Activated T-cell treated with anti-CD3 and anti-CD28 coated beads, Interleukin-2, amount 50 U/mL, for 24 hours (primary cell): ENCODE results near the gene CD200R1L.

Experiments
- DNase-seq: peaks from one replicate; pipeline ENCODE4 v3.0.0-alpha.2; 2020
- H3K27ac Mint-ChIP-seq: 2 replicates; pipeline ENCODE4 v1.8.0; 2020; ENCODE audit warnings: mild to moderate bottlenecking, mixed read lengths
- H3K27me3 Mint-ChIP-seq: 2 replicates; pipeline ENCODE4 v1.8.0; 2020; ENCODE audit warnings: mixed read lengths
- H3K36me3 Mint-ChIP-seq: 2 replicates; pipeline ENCODE4 v1.8.0; 2020; ENCODE audit warnings: low read depth, mixed read lengths
- H3K4me1 Mint-ChIP-seq: 2 replicates; pipeline ENCODE4 v1.8.0; 2020; ENCODE audit warnings: low read depth, mixed read lengths
- H3K4me3 Mint-ChIP-seq: 2 replicates; pipeline ENCODE4 v1.8.0; 2020; ENCODE audit warnings: mild to moderate bottlenecking, moderate library complexity, mixed read lengths
- H3K9me3 Mint-ChIP-seq: 2 replicates; pipeline ENCODE4 v1.8.0; 2020; ENCODE audit warnings: mixed read lengths

CD200R1L gene

DNA sequence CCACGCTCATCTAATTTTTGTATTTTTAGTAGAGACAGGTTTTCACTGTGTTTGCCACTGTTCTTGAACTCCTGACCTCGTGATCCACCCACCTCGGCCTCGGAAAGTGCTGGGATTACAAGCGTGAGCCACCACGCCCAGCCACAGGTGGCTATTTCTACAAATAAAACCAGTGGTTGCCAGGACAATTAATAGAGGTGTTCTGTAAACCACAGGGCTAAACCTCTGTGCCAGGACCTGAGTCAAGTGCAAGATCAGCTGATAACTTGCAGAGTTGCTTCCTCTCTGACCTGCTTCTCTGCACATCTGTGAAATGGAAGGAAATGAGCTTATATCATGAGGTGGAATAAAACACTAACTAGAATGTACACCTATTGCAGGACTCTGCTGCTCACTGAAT, 72.8 kb downstream of the CD200R1L start:
- H3K9me3 Mint-ChIP-seq, result no peaks in the 10 kb centered on the region
- H3K4me3 Mint-ChIP-seq, result no peak overlapping the region
- peaks cover 44% of the 10 kb centered on the region for H3K4me1 Mint-ChIP-seq
- H3K27ac Mint-ChIP-seq, result peak overlapping the region; percentile 35
- H3K27me3 Mint-ChIP-seq, result no peaks in the 10 kb centered on the region
- H3K36me3 Mint-ChIP-seq, result no peaks in the 10 kb centered on the region
- no peak for DNase-seq

DNA sequence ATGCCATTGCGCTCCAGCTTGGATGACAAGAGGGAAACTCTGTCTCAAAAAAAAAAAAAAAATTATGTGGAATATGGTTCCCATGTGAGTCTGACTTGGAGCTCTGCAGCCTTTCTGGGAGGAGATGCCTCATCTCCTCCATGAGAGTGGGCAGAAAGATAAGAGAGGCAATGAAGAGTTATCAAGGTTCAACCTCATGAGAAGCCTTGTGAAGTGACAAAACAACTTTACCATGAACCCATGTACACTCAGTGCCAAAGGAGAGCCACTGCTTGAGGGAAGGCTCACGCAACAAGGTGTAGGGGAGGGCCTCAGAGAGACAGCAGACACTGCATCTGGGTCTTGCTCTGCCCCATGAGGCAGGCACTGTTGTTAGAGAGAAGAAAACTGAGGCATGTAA, 75.7 kb downstream of the CD200R1L start:
- no peaks in the 10 kb centered on the region for H3K27me3 Mint-ChIP-seq
- H3K27ac Mint-ChIP-seq, result no peak overlapping the region
- H3K4me3 Mint-ChIP-seq, result no peak overlapping the region
- no peaks in the 10 kb centered on the region for H3K36me3 Mint-ChIP-seq
- H3K4me1 Mint-ChIP-seq, result peaks cover 36% of the 10 kb centered on the region
- no peak for DNase-seq
- H3K9me3 Mint-ChIP-seq, result no peaks in the 10 kb centered on the region

DNA sequence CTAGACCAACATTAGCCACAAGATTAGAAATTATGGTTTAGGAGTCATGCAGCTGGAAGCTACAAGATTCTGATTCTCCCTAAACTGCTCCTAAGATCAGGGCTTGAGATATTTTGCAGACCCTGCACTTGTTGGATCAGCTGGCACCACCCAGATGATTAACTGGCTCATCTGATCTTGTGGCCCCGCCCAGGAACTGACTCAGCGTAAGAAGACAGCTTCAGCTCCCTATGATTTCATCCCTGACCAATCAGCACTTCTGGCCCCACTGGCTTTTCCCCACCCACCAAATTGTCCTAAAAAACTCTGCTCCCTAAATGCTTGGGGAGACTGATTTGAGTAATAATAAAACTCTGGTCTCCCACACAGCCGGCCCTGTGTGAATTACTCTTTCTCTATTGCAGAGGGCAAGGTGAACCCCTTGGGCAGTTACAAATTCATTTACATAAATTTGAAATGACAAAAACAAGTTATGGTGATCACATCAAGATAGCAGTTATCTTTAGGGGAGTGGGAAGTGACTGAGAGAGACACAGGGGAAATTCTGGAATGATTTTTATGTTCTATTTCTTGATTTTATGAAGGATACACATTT, 76.5 kb downstream of the CD200R1L start:
- H3K4me1 Mint-ChIP-seq, result peaks cover 31% of the 10 kb centered on the region
- H3K27ac Mint-ChIP-seq, result peak overlapping the region; percentile 80
- no peak overlapping the region for H3K4me3 Mint-ChIP-seq
- no peaks in the 10 kb centered on the region for H3K36me3 Mint-ChIP-seq
- no peaks in the 10 kb centered on the region for H3K27me3 Mint-ChIP-seq
- DNase-seq, result peak; percentile 47
- H3K9me3 Mint-ChIP-seq, result no peaks in the 10 kb centered on the region

DNA sequence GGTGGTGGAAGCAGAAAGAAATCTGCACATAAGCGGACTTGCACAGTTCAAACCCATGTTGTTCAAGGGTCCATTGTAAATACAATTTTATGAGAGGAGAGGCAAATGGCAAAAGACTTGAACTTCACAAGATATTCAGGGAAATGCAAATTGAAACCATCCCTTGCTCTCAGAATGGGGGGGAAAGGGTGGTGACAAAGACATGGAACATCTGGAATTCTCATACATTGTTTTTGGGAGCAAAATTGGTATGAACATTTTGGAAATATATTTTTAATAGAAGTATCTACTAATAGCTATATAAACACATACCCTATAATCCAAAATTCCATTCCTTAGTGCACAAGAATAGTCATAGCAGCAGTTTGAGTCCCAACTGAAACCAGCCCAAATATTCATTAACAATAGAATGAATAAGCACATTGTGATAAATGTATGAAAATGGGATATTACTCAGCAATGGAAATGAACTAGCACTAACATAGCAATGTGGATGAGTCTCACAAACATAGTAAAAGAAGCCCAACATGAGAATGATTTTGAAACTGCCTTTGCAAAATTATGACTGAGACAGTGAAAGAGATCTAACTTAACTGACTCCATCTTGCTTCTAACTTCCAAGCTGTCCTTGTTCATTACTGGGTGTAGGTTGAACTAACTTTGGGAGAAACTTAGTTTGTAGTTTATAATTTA, 77.2 kb downstream of the CD200R1L start:
- DNase-seq, result no peak
- Mint-ChIP-seq H3K36me3 (no peaks in the 10 kb centered on the region), H3K9me3 (no peaks in the 10 kb centered on the region), H3K27ac (peak overlapping the region; percentile 80), H3K4me1 (peaks cover 24% of the 10 kb centered on the region), H3K27me3 (no peaks in the 10 kb centered on the region), H3K4me3 (no peak overlapping the region)

DNA sequence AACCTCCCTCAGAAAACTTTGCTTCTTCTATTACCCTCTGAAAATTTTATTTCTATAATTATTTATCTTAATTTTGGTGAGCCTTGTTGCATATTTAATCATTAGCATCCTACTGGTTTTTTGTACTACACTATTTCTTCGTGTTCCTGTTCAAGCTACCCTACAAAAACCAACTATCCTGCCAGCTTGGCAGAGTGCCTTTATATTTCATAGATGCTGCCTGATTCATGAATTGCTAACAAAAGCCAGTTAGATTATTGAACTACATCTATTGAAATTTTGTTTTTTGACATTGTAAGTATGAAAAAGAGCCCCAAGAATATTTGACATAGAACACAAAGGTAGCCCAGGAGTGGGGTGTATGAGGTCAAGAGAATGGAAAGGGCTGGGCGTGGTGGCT, 78.9 kb downstream of the CD200R1L start:
- Mint-ChIP-seq H3K4me1 (peaks cover 17% of the 10 kb centered on the region), H3K27me3 (no peaks in the 10 kb centered on the region), H3K9me3 (no peaks in the 10 kb centered on the region), H3K27ac (no peak overlapping the region), H3K4me3 (no peak overlapping the region), H3K36me3 (no peaks in the 10 kb centered on the region)
- DNase-seq, result no peak

DNA sequence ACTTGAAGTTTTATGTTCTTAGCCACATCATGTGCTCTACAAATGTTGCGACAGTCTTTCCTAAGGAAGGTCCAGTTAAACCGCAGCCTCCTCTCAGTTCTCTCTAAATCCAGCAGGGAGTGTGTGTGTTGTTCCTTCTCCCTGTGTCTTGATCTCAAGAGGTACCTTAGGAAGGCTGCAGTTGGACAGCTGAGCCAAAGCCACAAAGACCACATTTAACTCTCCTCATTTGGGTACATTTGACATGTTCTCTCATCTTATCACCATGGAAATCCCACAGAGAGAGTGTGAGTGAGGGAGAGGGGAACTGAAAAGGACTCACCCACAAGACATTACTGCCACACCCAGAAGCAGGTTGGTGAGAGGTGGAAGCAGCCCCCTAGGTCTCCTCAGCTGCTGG, 79.5 kb downstream of the CD200R1L start:
- Mint-ChIP-seq H3K4me1 (peaks cover 17% of the 10 kb centered on the region), H3K27me3 (no peaks in the 10 kb centered on the region), H3K36me3 (no peaks in the 10 kb centered on the region), H3K4me3 (no peak overlapping the region), H3K27ac (no peak overlapping the region), H3K9me3 (no peaks in the 10 kb centered on the region)
- DNase-seq, result no peak
